SJSA1 (cell line): Measurements from ENCODE around the gene SPAG17. TPM values are rescaled to one million over a fixed set of nuclear protein-coding genes. Genes with fewer than 3 reads are reported as not detected.

Experiments
- DNase-seq, 2 experiments: peaks; one replicate each; pipeline ENCODE4 v3.0.0-alpha.2; 2015 to 2020; ENCODE audit warnings: low spot score in 2 of 2, low read depth in 1 of 2
- H3K27ac ChIP-seq: fragments of 250-450 bp; sonication (Bioruptor Pico); 2 replicates; pipeline ENCODE4 v1.5.1; 2020; ENCODE audit warnings: mild to moderate bottlenecking, moderate library complexity
- H3K27me3 ChIP-seq: fragments of 250-450 bp; sonication (Bioruptor Pico); replicated peaks from 2 replicates; pipeline ENCODE4 v1.5.1; 2020; ENCODE audit warnings: mild to moderate bottlenecking, moderate library complexity
- H3K36me3 ChIP-seq: fragments of 250-450 bp; sonication (Bioruptor Pico); 2 replicates; pipeline ENCODE4 v1.5.1; 2020; ENCODE audit warnings: mild to moderate bottlenecking
- H3K4me1 ChIP-seq: fragments of 250-450 bp; sonication (Bioruptor Pico); replicated peaks from 2 replicates; pipeline ENCODE4 v1.6.1; 2021; ENCODE audit warnings: mild to moderate bottlenecking
- H3K4me3 ChIP-seq: fragments of 250-450 bp; sonication (Bioruptor Pico); 2 replicates; pipeline ENCODE4 v1.5.1; 2020; ENCODE audit warnings: mild to moderate bottlenecking
- H3K9me3 ChIP-seq: fragments of 250-450 bp; sonication (Bioruptor Pico); replicated peaks from 2 replicates; pipeline ENCODE4 v1.5.1; 2020; ENCODE audit warnings: mild to moderate bottlenecking
- total RNA-seq: library from RNA; depleted of rRNA; stranded (reverse); fragments of >200 nt; shearing (Covaris generic); gene quantifications from 2 replicates; pipeline ENCODE4 v1.2.3, GENCODE V29; 2014

The SPAG17 gene
- total RNA-seq, 1 experiment from 2014 or later, result not detected

DNA sequence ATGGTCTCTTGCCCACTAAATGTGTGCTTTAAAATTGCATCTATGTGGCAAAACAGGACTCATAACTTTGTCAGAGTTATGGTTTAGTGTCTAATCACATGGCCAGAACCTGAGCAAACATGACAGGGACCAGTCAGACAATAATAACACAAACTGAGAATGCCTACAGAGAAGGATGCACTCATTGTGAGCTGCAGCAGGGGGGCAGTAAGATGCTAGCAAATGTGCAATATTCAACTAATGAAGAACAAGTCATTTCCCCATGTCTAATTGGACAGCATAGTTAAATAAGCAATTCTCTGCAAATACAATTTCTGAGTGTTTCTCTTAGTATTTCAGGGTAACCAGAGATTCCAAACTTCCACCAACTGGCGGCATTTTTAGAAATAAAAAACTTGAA lies 30.8 kb downstream of the SPAG17 start:
- no peaks in the 10 kb centered on the region for H3K36me3 ChIP-seq
- peaks cover 11% of the 10 kb centered on the region for H3K4me1 ChIP-seq
- no peaks in the 10 kb centered on the region for H3K9me3 ChIP-seq
- H3K27me3 ChIP-seq, result no peaks in the 10 kb centered on the region
- DNase-seq, result no peak
- no peak overlapping the region for H3K27ac ChIP-seq
- no peak overlapping the region for H3K4me3 ChIP-seq

DNA sequence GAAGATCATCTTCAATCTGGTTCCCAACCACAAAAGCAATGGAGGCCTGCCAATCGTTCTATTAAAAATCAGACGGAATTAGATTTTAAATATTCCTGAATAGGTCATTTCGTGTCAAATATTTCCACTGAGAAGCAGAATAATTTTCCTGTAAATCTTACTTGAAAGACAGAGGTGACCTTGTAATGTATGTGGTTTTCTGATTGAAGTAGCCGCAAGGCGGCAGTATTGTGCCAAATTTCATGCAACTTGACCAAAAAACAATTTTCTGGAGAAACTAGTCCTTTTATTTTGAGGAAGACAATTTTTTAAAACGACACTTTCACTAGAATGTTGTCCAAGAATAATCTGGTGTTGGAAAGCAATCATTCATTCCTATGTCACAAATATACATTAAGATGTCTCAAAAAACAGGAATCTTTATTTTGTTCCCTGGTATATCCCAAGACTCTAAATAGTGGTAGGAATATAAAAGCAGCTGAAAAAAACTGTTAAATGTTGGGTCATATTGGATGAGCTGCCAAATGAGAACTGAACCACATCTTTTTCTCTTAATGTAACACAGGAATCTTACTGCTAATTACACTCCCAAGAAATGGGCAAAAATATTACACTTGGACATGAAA lies 33.6 kb downstream of the SPAG17 start:
- Histone ChIP-seq H3K27me3 (no peaks in the 10 kb centered on the region), H3K4me1 (peaks cover 19% of the 10 kb centered on the region), H3K9me3 (no peaks in the 10 kb centered on the region), H3K27ac (no peak overlapping the region), H3K36me3 (no peaks in the 10 kb centered on the region), H3K4me3 (no peak overlapping the region)
- peak; percentile 44 to 54 for DNase-seq

DNA sequence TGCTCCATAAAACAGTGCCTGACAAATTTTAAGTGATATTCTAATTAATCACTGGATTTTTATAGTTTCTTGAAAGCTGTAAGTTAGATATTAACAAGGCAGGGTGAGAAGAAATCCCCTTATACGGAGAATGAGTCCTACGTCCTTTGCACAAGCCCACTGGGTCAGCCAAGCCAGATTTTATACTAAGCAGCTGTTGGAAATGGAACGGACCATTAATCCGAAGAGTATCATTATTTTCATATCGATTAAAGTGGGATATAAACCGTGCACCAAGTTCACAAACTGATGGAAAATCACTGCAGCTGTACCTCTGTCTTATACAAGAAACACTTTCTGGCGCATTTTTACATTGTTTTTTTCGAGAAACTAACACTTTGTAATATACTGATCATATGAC lies 35.2 kb downstream of the SPAG17 start:
- no peak overlapping the region for H3K27ac ChIP-seq
- H3K4me3 ChIP-seq, result no peak overlapping the region
- no peaks in the 10 kb centered on the region for H3K36me3 ChIP-seq
- no peaks in the 10 kb centered on the region for H3K9me3 ChIP-seq
- H3K27me3 ChIP-seq, result no peaks in the 10 kb centered on the region
- peaks cover 21% of the 10 kb centered on the region for H3K4me1 ChIP-seq
- no peak for DNase-seq

DNA sequence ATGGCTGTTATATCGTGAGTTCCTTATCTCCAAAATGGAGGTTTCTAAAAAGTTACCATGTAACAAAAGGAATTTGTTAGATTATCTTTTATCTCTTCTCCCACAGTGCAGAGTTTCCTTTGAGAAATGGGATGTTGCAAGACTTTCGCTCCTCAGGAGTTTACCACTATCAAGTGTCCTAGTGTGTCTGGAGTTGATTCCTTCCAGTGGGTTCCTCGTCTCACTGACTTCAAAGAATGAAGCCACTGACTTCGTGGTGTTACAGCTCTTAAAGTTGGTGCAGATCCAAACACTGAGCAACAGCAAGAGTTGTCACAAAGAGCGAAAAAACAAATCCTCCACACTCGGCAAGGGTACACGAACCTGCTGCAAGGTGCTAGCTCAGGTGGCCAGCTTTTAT lies 37.0 kb downstream of the SPAG17 start:
- Histone ChIP-seq H3K27me3 (no peaks in the 10 kb centered on the region), H3K27ac (peak overlapping the region; percentile 23), H3K4me3 (no peak overlapping the region), H3K9me3 (no peaks in the 10 kb centered on the region), H3K36me3 (no peaks in the 10 kb centered on the region), H3K4me1 (peaks cover 29% of the 10 kb centered on the region)
- no peak for DNase-seq

DNA sequence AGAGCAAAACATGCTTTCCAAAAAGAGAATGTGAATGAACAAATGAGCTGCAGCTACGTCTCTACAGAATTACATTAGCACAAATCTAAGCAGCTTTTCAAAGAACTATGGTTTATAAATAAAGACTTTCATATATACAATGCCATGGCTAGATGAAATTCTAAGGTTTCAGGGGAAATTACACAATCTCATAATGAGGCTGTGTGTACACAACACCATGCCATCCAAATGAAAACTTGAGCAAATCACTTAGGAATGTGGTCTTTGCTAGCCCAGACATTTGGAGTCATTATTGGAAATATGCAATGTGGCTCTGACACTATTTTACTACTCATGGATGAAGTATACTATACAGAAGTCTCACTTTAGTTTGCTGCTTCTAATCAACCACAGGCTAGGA lies 37.5 kb downstream of the SPAG17 start:
- Histone ChIP-seq H3K27ac (peak overlapping the region; percentile 37), H3K36me3 (no peaks in the 10 kb centered on the region)

DNA sequence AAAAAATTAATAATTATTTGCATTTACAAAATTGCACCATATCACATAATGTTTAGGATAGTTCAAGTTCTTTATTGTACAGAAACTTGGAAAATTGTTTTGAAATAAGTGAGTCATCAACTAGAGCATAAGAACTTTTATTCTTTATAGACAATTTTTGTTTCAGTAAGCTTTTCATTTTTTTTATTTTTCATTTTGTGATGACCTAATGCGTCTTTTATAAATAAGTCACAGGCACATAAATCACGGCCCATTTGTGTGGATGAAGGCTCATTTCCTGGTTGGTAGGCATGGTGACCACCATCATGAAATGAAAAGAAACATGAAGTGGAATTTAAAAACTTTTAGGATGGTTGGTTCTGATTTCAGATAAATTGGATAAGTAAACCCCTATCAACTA lies 39.3 kb downstream of the SPAG17 start:
- Histone ChIP-seq H3K27me3 (no peaks in the 10 kb centered on the region), H3K36me3 (no peaks in the 10 kb centered on the region), H3K27ac (0 out of 2 replicates have a peak overlapping the region, but pooled peaks have one; percentile 3), H3K9me3 (no peaks in the 10 kb centered on the region), H3K4me3 (no peak overlapping the region), H3K4me1 (peaks cover 29% of the 10 kb centered on the region)
- no peak for DNase-seq

More for the DNA sequence above, 37.5 kb downstream of the SPAG17 start:
- DNase-seq, result peak in 1 of 2 experiments; percentile 71
- Histone ChIP-seq H3K9me3 (no peaks in the 10 kb centered on the region), H3K4me1 (peaks cover 29% of the 10 kb centered on the region), H3K27me3 (no peaks in the 10 kb centered on the region), H3K4me3 (no peak overlapping the region)

DNA sequence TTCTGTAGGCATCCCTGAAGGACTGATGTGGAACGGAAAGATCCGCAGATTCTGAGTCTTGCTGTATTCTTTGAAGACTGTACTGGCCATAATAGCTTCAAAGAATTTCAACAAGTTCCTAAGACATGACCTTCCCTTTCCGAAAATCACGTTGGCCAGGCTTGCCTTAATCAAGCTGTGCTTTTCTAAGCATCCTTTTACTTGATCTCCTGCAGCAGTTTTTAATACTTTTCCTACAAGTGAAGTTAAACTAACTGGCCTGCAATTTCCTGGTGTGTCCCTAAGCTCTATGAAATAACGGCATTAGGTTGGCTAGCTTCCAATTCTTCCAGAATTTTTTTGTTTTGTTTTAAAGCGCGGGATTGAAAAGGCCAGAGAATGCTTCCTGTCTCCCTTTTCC lies 40.3 kb downstream of the SPAG17 start:
- Histone ChIP-seq H3K36me3 (no peaks in the 10 kb centered on the region), H3K4me1 (peaks cover 29% of the 10 kb centered on the region), H3K27ac (no peak overlapping the region), H3K9me3 (no peaks in the 10 kb centered on the region), H3K4me3 (no peak overlapping the region), H3K27me3 (no peaks in the 10 kb centered on the region)
- DNase-seq, result no peak

DNA sequence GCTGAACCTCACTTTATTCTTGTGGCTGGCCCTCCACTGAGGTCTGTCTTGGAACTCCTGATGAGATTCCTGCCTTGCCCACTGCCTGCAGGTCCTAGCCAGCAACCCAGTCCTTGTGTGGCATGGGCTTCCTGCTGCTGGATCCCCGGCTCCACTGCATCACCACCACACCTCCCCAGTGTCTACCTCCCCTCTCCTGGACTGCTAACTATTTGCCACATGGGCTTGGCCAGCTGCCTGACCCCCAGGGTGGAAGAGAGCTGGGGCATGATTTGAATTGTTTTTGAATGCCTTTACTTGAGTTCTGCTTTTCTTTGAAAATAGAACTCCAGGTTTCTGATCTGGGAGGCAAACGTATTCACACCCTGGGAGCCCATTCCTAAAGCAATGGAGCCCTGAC lies 41.2 kb downstream of the SPAG17 start:
- Histone ChIP-seq H3K36me3 (no peaks in the 10 kb centered on the region), H3K4me1 (peaks cover 29% of the 10 kb centered on the region), H3K4me3 (no peak overlapping the region), H3K9me3 (no peaks in the 10 kb centered on the region), H3K27ac (no peak overlapping the region), H3K27me3 (no peaks in the 10 kb centered on the region)
- no peak for DNase-seq

DNA sequence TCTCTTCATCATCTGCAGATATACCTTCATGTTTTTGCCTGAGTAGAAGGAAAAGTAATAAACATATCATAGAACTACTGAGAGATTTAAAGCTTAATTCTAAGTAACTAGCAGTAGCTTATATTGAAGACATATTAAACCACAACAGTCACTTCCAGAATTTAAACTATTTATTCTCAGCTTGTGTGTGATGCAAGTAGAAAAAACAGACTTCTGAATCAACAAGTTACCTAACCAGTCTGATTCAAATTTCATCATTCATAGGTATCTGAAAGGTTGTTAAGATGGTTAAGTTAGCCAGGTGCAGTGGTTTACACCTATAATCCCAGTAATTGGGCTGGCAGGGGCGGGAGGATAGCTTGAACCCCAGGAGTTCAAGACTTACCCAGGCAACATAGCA lies 41.9 kb downstream of the SPAG17 start:
- peaks cover 26% of the 10 kb centered on the region for H3K4me1 ChIP-seq
- DNase-seq, result no peak
- no peaks in the 10 kb centered on the region for H3K27me3 ChIP-seq
- H3K36me3 ChIP-seq, result no peaks in the 10 kb centered on the region
- no peak overlapping the region for H3K27ac ChIP-seq
- no peaks in the 10 kb centered on the region for H3K9me3 ChIP-seq
- no peak overlapping the region for H3K4me3 ChIP-seq

DNA sequence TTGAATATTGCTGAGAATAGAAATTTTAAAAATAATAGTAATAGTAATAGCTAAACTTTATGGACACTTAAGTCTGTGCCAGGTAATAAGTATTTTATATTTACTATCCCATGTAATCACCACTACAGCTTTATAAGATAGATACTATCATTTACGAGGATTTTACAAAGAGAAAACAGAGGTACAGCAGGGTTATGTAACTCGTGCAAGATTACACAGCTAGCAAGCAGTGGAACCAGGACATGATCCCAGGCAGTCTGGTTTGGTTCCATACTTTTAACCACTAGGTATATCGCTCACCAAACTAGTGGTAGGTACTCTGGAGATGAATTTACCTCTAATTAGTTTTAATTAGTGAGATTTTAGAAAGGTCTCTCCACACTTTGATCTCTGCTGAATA lies 42.5 kb downstream of the SPAG17 start:
- peaks cover 21% of the 10 kb centered on the region for H3K4me1 ChIP-seq
- no peaks in the 10 kb centered on the region for H3K36me3 ChIP-seq
- H3K9me3 ChIP-seq, result no peaks in the 10 kb centered on the region
- H3K27me3 ChIP-seq, result no peaks in the 10 kb centered on the region
- no peak overlapping the region for H3K27ac ChIP-seq
- no peak for DNase-seq
- H3K4me3 ChIP-seq, result no peak overlapping the region

DNA sequence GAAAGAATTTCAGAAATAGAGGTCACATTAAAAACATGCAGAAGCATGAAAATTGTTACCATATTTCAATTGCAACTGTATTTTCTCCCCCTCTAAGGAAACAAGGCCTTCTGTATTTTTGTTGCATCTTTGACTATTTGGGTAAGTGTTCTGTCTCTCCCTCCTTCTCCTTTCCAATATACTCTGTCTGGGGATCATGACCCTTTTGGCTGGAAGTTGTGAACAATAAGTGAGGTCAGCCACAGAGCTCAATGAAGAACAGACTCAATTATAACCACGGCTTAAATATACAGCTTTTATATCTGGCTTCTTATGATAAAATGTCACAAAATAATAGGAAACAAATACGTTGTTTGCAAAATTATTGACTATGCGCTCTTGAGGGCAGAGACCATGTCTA lies 47.1 kb downstream of the SPAG17 start:
- H3K36me3 ChIP-seq, result no peaks in the 10 kb centered on the region
- H3K4me3 ChIP-seq, result no peak overlapping the region
- DNase-seq, result no peak
- no peaks in the 10 kb centered on the region for H3K9me3 ChIP-seq
- no peak overlapping the region for H3K27ac ChIP-seq
- no peaks in the 10 kb centered on the region for H3K27me3 ChIP-seq
- peaks cover 26% of the 10 kb centered on the region for H3K4me1 ChIP-seq

DNA sequence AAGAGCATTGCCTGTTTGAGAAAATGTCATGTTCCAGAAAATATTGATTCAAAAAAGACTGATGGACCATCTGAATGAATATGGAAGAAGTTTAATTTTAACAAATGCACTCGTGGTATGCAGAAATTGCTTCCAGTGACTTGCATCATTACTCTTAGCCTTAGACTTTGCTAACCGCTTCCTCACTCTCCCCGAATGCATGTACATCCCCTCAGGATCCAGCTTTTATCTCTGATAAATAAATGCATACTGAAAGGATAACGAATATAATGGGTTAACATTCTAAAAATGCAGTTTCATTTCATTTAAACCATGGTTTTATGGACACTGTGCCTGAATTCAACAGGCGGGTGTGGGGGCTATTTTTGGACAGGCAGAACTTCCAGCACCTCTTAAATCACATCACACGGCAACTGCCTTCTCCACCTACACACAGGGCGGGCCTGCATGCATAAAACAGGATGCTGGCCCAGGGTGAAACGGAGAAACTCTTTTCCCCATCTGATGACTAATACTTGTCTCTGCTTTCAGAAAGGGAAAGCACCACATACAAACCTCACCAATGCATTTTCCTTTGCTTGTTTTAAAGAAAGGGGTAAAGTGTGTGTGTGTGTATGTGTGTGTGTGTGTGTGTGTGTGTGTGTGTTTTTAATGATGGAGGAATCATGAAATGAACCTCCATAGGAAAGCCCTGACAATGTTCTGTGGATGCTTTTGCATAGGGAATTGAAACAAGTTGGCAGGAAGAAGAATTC lies 48.7 kb downstream of the SPAG17 start:
- peak; percentile 63 to 73 for DNase-seq
- peak overlapping the region; percentile 14 for H3K27ac ChIP-seq
- peaks cover 26% of the 10 kb centered on the region for H3K4me1 ChIP-seq
- no peaks in the 10 kb centered on the region for H3K9me3 ChIP-seq
- no peaks in the 10 kb centered on the region for H3K36me3 ChIP-seq
- H3K4me3 ChIP-seq, result no peak overlapping the region
- H3K27me3 ChIP-seq, result no peaks in the 10 kb centered on the region

DNA sequence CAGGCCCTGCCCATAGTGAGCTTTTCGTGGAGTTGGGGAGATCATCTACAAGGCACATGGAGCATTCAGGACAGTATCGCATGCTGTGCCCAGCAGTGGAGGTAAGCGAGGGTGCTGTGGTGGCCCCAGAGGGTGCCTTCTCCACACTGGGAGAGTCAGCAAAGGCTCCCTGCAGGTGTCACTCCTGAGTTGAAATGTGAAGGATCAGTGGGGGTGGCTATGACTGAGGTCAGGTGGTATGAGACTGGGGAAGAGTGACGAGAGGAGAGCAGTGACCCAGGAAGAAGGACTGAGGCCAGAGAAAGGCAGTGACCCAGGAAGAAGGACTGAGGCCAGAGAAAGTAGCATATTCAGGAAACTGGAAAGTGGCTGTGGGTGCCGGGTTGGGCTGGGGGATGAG lies 53.0 kb downstream of the SPAG17 start:
- H3K36me3 ChIP-seq, result no peaks in the 10 kb centered on the region
- H3K27ac ChIP-seq, result no peak overlapping the region
- H3K9me3 ChIP-seq, result no peaks in the 10 kb centered on the region
- peaks cover 28% of the 10 kb centered on the region for H3K4me1 ChIP-seq
- no peak for DNase-seq
- no peak overlapping the region for H3K4me3 ChIP-seq
- H3K27me3 ChIP-seq, result no peaks in the 10 kb centered on the region

DNA sequence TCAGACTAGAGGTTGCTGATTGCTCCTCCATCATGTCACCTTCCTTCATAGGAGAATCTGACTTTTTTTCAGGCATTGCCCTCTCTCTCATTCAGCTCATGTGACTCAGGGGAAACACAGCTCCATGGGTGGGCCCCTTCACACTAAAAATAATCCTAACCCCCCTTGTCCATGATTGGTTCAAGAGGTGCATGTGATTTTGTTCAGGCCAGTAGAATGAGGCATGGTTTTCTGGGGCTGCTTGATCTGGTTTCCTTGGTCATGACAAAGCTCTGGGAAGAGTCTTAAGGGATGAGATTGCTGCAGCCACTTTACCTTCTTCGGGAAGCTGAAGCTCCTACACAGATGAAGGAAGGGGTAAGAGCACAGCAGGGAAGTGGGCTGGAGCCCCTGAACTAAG lies 56.3 kb downstream of the SPAG17 start:
- H3K27ac ChIP-seq, result no peak overlapping the region
- H3K4me1 ChIP-seq, result peaks cover 6% of the 10 kb centered on the region
- no peak for DNase-seq
- H3K27me3 ChIP-seq, result no peaks in the 10 kb centered on the region
- H3K36me3 ChIP-seq, result no peaks in the 10 kb centered on the region
- no peaks in the 10 kb centered on the region for H3K9me3 ChIP-seq
- no peak overlapping the region for H3K4me3 ChIP-seq
